Endothelial cell of umbilical vein (primary cell): ENCODE measurements around the gene ZFAND6.

Experiments
- MYC ChIP-seq: IDR thresholded peaks from one replicate; pipeline ENCODE4 v1.6.1; 2011; ENCODE audit warnings: mild to moderate bottlenecking, low read depth, low read length
- POLR2AphosphoS5 ChIP-seq: IDR thresholded peaks from 2 replicates; pipeline ENCODE4 v1.6.1; 2012; ENCODE audit warnings: low read depth, mild to moderate bottlenecking, control low read depth, low read length, moderate library complexity; ENCODE audit not compliant: insufficient read depth

GRCh38 chr15:80183306-80183705, 123.8 kb downstream of the ZFAND6 start:
- TF ChIP-seq MYC (no peak), POLR2AphosphoS5 (no peak)
